Adipose tissue (tissue), 3 donors: ENCODE results near the gene ESPNL. TPM values are rescaled to one million over a fixed set of nuclear protein-coding genes. Genes with fewer than 3 reads are reported as not detected.

Source experiments
- H3K27ac ChIP-seq: one replicate; pipeline ENCODE4 v1.5.1; 2013; ENCODE audit warnings: low read depth, low read length
- WGBS, 3 donors: extraction: QIAGEN DNeasy Blood & Tissue Kit; methylation state at CpG; one replicate each; pipeline ENCODE4 v1.1.7; 2013; 5-methylcytosine and 5-hydroxymethylcytosine counted together
- polyA plus RNA-seq, 3 donors: library from polyadenylated mRNA; stranded (reverse); fragments of 200-250 nt; gene quantifications; one replicate each; pipeline ENCODE4 v1.2.3, GENCODE V29; 2013
- donor health status: healthy with polysubstance abuse.
- donor health status: Bipolar disorder and iron deficiency.
- donor health status: healthy.

ESPNL gene
- polyA plus RNA-seq, 3 donors = 0.04 to 0.67 (median 0.06) TPM

DNA sequence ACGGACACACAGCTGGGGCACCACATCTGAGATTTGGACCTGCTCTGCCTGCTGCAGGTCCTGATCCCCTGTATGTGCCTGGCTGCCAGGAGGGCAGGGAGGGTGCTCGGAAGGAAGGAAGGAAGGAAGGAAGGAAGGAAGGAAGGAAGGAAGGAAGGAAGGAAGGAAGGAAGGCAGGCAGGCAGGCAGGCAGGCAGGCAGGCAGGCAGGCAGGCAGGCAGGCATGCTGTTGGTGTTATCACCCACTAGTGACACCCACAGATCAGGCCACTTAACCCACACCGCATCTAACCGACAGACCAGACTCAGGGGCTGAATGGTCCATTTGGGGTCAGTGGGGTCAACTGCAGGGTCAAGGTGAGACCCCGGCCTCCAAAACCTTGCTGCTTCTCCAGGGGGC, 44.1 kb downstream of the ESPNL start:
- WGBS, 3 donors = 72 to 81% (median 78%) methylated on average over 5 of the region's 5 CpGs
- H3K27ac ChIP-seq = no peak overlapping the region

DNA sequence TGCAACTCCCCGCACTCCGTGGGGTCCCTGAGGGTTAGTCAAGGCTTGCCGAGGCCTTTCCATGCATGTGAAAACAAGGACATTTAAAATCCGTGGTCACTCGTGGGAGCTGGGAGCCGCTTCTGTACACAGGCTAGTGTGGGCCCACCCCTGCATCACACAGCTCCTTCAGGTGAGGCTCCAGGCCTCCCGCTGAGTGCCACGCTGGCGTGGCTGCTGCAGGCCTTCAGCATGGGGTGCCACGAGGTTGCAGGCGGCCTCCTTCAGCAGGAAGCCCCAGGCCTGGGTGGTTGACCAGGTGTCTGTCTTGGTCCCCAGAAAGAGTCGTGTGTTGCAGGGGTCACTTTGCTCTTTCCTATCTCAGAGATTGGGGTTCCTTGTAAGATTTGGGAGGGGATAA, 44.9 kb downstream of the ESPNL start:
- 84 to 87% (median 87%) methylated on average over 12 of the region's 12 CpGs for WGBS, 3 donors
- H3K27ac ChIP-seq = no peak overlapping the region

DNA sequence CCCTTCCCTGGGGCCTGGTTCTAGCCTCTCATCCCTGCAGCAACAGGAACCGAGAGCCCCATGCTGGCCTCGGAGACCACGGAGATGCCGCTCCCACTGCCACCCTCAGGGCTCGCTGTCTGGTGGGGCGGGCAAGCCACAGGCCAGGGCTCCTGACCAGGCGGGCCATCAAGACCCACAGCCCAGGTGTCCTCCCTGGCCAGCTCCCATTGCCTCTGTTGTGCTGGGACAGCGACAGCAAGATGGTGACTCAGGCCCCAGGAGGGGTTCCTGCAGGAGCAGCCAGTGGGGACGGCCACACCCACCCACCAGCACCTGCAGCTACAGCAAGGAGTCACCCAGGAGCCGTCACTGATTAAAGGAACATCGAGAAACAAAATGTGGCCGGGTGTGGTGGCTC, 45.7 kb downstream of the ESPNL start:
- 78 to 84% (median 79%) methylated on average over 12 of the region's 12 CpGs for WGBS, 3 donors
- H3K27ac ChIP-seq = no peak overlapping the region

DNA sequence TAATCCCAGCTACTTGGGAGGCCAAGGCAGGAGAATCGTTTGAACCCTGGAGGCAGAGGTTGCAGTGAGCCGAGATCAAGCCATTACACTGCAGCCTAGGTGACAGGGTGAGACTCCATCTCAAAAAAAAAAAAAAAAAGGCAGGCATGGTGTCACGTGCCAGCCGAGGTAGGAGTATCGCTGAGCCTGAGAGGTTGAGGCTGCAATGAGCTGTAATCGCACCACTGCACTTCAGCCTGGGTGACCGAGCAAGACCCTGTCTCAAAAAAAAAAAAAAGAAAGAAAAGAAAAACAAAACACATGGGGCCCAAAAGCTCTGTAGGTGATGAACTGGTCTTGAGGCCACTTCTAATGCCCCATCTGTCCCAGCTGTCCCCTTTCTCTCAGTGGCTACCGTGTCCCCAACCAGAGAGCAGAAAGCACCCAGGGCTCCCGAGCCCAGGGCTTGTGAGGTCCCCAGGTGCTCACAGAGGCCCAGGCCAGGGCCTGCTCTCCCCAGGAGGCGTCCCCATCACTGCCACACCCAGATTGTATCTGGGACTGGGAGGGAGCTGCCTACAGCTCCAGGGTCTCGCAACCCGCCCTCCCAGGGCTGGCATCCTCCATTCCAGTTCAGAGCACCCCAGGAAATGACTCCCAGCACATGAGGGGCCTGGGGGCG, 46.9 kb downstream of the ESPNL start:
- WGBS, 3 donors = 89 to 92% (median 90%) methylated on average over 13 of the region's 13 CpGs
- no peak overlapping the region for H3K27ac ChIP-seq

DNA sequence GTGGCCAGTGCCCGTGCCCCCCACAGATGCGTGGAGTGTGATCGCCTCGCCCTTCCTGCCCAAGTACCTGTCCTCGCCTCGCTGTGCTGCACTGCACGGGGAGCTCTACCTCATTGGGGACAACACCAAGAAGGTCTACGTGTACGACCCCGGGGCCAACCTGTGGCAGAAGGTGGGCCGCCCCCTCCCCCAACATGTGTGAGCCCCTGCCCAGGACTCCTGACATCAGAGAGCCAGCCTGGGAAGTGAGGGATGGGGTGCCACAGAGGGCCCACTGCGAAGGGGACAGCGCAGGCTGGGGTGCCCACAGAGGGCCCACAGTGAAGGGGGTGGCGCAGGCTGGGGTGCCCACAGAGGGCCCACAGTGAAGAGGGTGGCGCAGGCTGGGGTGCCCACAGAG, 48.8 kb downstream of the ESPNL start:
- WGBS, 3 donors = 94 to 95% (median 95%) methylated on average over 15 of the region's 15 CpGs
- H3K27ac ChIP-seq = no peak overlapping the region

DNA sequence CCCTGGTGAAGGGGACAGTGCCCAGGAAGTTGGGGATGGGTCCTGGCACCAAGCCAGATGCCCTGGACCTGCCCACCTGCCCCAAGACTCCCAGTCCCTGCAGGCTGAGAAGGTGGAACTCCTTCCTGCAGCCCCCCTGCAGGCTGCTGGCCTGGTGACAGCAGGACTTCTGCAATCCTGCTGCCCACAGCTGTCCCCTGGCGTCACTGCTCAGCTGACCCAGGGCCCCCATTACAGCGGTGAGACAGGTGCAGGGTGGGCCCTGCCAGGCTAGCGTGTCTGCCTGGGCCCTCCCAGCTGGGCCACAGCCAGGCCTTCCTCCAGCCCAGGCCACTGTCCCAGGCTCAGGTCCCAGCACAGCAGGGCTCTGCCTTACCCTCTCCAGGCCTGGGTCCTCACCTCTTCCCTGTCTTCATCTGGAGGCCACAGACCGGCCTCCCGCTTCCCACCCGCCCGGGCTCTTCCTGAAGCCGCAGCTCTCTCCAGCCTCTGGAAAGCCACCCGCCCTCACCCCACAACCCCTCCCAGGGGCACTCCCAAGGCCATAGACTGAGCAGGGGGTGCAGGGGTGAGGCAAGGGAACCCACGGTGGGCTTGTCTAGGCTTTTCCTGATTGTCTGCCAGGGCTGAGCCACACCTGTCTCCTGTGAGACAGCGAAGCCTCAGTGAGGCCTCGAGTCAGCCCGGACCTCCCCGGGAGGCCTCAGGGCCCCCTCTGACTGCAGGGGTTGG, 49.9 kb downstream of the ESPNL start:
- H3K27ac ChIP-seq = no peak overlapping the region
- 76 to 83% (median 81%) methylated on average over 13 to 14 of the region's 14 CpGs for WGBS, 3 donors

DNA sequence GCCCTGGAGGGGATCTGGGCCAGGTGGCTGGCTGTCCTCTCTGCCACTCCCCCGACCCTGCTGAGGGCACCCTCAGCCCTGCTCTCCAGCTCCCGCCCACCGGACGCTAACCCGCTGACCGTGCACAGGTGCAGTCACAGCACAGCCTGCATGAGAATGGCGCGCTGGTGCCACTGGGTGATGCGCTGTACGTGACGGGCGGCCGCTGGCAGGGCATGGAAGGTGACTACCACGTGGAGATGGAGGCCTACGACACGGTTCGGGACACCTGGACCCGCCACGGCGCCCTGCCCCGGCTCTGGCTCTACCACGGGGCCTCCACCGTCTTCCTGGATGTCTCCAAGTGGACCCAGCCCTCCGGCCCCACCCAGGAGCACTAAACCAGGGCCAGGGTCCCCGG, 50.5 kb downstream of the ESPNL start:
- WGBS, 3 donors = 92 to 96% (median 94%) methylated on average over 20 to 24 of the region's 25 CpGs
- no peak overlapping the region for H3K27ac ChIP-seq

DNA sequence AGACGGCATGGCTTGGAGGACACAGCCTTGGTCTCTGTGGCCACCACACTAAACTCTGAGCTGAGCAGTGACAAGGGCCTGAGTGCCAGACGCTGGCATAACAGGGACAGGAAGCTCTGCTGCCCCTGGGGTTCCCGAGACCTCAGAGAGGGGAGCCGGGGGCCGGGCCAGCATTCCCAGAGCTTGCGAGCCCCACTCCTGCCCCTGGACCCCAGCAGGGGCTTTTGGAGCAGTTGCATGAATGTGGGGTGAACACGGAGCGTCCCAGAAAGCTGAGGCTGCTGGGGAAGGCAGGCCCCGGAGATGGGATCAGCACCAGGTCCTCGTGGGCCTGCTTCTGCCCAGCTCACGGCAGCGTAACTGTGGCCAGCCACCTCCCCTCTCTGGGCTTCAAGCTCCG, 51.1 kb downstream of the ESPNL start:
- 85 to 87% (median 86%) methylated on average over 13 of the region's 13 CpGs for WGBS, 3 donors
- H3K27ac ChIP-seq = no peak overlapping the region

DNA sequence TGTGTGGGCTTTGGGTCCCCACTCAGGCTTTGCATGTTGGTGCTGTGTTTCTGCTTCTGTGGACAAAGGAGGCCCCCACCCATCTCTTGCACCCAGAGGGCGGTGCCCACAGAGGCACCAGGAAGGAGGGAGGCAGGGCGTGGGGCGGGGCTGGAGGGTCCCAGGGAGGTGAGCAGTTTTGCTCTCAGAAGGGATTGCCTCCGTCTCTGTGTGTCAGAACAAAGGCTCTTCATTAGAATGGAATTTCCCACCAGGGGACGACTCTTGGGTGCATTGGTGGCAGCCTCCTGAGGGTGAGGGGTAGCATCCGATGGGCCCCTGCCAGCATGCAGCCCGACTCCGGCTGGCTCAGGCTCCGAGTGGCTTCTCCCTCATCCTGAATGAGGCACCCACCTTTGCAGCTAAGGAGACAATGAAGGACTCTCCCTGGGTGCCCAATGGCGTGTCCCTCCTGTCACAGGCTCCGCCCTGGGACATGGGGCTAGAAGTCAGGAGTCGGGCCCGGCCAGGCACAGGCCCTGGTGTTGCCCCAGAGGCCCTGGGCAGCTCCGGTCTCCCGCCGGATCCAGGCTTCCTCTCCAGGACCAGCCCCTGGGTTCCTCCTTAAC, 51.6 kb downstream of the ESPNL start:
- 78 to 90% (median 87%) methylated on average over 16 of the region's 16 CpGs for WGBS, 3 donors
- H3K27ac ChIP-seq = no peak overlapping the region

DNA sequence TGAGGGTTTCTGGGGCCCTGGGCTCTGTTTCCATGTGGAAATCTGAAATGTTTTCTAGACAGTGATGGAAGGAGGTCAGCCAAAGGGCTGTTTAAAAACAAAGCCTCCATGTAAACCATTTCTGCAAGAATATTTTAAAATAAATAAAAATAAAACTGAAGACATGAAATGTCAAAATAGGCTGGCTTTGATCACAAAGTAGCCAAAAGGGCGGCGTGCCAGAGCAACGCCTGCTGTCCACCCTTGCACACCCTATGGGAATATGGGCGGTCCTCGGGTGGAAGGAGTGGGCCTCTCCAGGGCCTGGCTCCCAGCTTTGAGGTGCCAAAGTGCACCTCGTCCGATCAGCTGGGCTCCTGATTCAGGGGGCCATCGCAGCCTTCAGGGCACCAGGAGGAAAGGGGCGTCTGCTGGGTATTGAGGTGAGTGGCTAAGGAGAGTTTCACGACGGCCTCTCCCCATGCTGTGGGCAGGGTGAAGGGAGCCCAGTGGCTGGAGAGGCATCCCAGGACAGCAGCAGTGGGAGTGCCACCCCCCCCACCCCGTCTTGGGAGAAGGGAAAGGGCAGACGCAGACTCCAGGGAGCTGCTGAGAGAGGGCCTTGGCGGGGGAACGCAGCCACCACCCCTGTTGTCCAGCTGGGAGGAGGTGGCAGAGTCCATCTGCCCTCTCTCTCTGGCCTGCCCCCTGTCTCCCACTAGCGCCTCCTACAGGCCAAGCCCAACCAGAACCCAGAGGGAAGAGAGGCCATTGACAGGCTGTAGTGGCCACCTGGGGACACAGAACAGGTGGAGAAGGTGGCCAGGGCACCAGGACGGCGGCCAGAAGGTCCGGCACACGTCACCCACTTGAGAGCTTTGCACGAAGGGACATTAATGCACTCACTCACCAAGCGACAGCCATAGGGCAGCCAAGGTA, 52.9 kb downstream of the ESPNL start:
- no peak overlapping the region for H3K27ac ChIP-seq
- WGBS, 3 donors = 83 to 86% (median 83%) methylated on average over 20 to 22 of the region's 22 CpGs

DNA sequence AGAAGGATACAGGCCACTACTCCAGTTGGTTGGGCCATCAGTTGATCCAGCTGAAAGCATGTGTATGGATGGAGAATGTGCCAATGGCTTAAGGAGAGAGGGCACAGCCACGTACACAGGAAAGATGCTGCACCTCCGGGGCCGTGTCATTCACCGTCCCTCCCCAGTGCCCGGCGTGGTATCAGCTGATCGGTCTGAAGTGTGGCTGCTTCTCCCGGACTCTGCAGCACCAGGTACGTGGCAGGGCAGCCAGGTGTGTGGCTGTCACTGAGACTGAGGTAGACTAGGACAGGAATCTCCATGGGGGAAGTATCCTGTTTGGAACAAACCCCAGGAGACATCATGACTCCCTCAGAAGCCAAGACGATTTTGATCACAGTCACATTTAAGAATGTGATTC, 54.4 kb downstream of the ESPNL start:
- 91 to 96% (median 93%) methylated on average over 10 of the region's 10 CpGs for WGBS, 3 donors
- no peak overlapping the region for H3K27ac ChIP-seq

DNA sequence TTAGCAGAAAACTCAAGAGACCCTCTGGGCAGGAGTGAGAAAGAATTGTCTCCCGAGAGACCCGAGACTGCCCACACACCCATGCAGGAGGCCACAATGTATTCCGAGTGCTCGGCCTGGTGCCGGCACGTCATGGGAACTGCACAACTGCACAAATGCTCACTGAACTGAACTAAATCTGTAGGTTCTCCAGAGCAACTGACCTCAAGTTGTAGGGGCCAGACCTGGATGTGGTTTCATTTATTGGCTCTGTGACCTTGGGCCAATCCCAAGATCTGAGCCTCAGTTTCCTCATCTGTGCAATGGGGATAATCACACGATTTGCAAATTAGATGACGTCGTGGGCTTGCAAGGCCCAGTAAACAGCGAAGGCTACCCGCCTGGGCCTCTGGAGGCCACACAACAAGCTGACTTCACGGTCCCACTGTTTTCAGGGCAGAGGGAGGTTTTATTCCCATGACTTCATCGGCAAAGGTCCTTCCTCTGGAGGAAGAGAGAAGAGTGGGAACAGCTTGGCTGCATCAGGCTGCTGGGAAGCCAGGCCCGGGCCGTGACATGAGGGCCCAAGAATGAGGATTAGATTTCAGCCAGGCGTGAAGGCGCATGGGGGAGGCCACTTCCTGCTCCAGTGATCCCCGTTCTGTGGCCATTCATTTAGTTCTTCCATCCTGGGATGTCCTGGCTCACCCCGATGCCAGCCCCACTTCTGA, 55.1 kb downstream of the ESPNL start:
- WGBS, 3 donors = 64 to 83% (median 72%) methylated on average over 19 of the region's 19 CpGs
- no peak overlapping the region for H3K27ac ChIP-seq

DNA sequence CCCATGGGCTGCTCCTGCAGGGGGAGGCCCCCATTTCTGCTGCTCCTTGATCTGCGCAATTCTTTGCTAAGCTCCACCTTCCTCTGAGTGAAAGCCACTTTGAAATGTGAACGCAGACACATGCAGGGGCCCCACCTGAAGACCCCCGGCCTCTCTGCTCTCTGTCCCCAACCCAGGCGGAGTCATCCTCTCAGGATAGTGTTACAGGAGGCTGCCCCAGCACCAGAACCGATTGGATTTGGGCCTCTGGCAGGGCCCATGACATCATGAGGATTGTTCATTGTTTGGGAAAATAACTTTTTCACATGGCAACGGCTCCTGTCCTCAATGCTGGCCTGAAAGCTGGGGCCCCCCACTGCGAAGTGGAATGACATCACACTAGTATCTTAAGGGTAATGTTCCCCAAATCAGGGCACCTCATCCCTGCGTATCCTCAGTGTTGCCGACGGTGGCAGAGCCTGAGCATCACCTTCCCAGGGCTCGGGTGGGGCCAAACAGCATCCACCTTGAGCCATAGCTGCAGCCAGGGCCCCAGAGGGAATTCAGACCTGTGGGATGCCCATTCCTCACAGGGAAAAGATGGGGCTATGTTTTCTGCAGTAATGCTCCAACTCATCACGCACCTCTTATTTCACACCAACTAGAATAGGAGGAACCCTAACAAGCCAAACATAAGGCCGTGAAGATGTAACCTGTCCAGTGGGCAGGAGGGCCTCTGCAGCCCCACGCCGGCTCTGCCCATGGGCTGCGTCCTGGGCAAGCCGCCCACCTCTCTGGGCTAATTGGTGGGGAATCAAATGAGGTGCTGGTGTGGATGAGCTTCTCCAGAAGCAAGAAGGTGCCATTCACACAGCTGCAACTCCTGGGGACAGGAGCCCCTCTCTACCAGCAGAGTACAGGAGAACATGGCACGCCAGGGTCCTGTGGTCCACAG, 55.9 kb downstream of the ESPNL start:
- no peak overlapping the region for H3K27ac ChIP-seq
- 80 to 83% (median 80%) methylated on average over 18 of the region's 18 CpGs for WGBS, 3 donors

DNA sequence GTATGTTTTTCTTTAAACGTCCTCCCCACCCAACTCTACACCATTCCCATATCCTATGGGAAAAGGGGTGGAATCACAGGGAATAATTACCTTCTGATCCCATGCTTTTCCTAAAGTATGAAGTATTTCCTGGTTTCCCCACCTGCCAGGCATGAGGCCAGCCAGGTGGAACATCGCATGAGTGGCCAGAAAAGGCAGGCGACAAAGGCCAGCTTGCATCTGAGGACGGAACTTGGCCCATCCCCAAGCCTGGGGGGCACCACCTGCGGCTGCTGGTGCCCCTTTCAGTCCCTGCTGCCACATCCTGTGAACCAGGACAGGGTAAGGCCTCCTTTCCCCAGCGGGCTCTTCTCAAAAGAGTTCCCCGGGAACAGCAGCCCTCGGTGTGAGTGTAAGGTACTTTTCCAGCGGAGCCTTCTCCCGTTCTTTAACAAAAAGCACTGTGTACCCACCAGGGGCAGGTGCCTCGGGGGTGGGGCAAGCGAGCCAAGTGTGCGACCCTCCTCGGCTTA, 57.4 kb downstream of the ESPNL start:
- WGBS, 3 donors = 72 to 83% (median 73%) methylated on average over 14 of the region's 14 CpGs
- no peak overlapping the region for H3K27ac ChIP-seq

DNA sequence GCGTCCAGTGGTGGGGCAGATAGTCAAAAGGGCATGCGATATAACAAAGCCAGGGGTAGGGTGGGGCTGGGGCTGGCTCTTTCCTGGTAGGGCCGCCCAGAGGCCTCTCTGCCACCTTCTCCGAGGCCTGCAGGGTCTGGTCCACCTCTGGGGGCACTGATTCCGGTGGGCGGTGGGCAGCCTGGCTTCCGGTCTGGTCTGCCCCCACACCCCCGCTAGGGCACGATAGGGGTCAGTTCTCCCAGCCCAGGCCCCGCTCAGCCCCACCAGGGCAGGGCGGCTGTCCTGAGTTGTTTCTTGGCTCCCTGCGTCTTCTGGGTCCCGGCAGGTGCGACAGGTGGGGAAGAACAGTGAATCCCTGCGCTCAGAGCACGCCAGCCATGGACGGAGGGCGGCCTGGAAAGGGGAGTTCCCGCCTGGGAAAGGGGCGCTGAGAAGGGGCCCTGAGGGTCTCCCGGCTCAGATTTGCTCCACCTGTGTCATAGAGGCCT, 57.9 kb downstream of the ESPNL start:
- 51 to 77% (median 58%) methylated on average over 21 of the region's 21 CpGs for WGBS, 3 donors

DNA sequence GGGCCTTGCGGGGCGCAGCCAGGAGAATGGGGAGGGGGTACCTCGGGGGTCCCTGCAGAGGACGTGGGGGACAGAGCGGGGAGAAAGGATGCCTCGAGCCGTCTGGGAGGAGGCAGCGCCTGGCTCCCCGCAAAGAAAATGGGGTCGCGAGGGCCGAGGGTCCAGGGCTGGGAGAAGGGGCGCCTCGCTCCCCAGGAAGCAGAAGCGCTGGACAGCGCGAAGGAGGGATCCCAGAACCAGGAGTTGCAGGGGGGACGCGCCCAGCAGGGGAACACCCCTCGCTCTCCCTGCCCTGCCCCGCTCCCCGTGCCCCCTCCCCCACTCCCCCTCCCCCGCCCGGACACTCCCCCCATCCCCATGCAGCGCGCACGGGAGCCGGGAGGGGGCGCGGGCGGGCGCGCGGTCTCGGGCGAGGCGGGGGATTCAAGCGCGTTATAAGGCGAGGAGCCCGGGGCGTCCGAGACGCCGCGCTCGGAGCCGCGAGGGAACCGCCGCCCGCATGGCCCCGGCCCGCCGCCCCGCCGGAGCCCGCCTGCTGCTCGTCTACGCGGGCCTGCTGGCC, 58.5 kb downstream of the ESPNL start, which contains the start of gene ERFE:
TSS of gene ERFE (plus strand) at position 462 of the 562 bp plus-strand sequence. CDS start at position 500, 38 bp downstream.
- 6 to 13% (median 8%) methylated on average over 16 to 58 of the region's 61 CpGs for WGBS, 3 donors
- no peak within 1 kb of the TSS for H3K27ac ChIP-seq

More for the DNA sequence above, 57.9 kb downstream of the ESPNL start:
- no peak overlapping the region for H3K27ac ChIP-seq
